Measurements from ENCODE around the gene ARHGAP18. TPM values are rescaled to one million over a fixed set of nuclear protein-coding genes. Genes with fewer than 3 reads are reported as not detected.

ARHGAP18 gene
- total and polyA plus RNA-seq, 5 experiments from 2014 or later, result 0.64 to 2.4 (median 1.4) TPM

GRCh38 chr6:129697788-129698187, 12.2 kb downstream of the ARHGAP18 start:
- ATAC-seq, result no peak
- no peak overlapping the region for H3K4me3 Mint-ChIP-seq
- H3K36me3 Mint-ChIP-seq, result no peaks in the 10 kb centered on the region
- no peaks in the 10 kb centered on the region for H3K27me3 Mint-ChIP-seq
- H3K27ac Mint-ChIP-seq, result no peak overlapping the region
- H3K4me1 Mint-ChIP-seq, result peaks cover 0 to 22% (median 9%) of the 10 kb centered on the region in 4 donors
- H3K9me3 Mint-ChIP-seq, result no peaks in the 10 kb centered on the region
- no peak for DNase-seq
- POLR2A ChIA-PET, result no interaction called here

DNA sequence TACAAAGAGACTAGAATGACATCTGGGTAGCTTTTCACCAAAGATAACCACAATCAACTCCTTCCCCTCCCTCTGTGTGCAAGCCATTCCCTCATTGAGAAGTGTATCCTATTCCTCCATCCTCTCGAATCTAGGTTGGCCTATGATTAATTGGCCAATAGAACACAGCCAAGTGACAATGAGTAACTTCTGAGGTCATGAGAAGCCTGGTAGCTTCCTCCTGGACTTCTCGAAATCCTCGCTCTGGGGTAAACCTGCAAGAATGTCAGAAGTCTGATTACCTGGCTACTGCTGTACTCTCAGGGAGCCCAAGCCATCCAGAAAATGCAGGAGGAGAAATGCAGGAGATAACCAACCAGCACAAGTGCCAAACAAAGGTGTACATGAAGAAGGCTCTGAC, 13.1 kb downstream of the ARHGAP18 start:
- H3K9me3 Mint-ChIP-seq, result no peaks in the 10 kb centered on the region
- POLR2A ChIA-PET, result no interaction called here
- no peak overlapping the region for H3K27ac Mint-ChIP-seq
- DNase-seq (no peak), ATAC-seq (no peak)
- no peak overlapping the region for H3K4me3 Mint-ChIP-seq
- H3K36me3 Mint-ChIP-seq, result no peaks in the 10 kb centered on the region
- H3K4me1 Mint-ChIP-seq, result peaks cover 0 to 19% (median 9%) of the 10 kb centered on the region in 4 donors
- no peaks in the 10 kb centered on the region for H3K27me3 Mint-ChIP-seq

- POLR2A ChIA-PET, result no interaction called here
- Mint-ChIP-seq H3K4me1 (peaks cover 0 to 18% (median 9%) of the 10 kb centered on the region in 4 donors), H3K27ac (peak overlapping the region in 3 of 10 donors; percentile 20 to 68 (median 60)), H3K4me3 (no peak overlapping the region), H3K9me3 (no peaks in the 10 kb centered on the region), H3K27me3 (no peaks in the 10 kb centered on the region), H3K36me3 (no peaks in the 10 kb centered on the region)
- ATAC-seq (no peak), DNase-seq (no peak)
Measured at GRCh38 chr6:129696028-129696418, 14.0 kb downstream of the ARHGAP18 start.

DNA sequence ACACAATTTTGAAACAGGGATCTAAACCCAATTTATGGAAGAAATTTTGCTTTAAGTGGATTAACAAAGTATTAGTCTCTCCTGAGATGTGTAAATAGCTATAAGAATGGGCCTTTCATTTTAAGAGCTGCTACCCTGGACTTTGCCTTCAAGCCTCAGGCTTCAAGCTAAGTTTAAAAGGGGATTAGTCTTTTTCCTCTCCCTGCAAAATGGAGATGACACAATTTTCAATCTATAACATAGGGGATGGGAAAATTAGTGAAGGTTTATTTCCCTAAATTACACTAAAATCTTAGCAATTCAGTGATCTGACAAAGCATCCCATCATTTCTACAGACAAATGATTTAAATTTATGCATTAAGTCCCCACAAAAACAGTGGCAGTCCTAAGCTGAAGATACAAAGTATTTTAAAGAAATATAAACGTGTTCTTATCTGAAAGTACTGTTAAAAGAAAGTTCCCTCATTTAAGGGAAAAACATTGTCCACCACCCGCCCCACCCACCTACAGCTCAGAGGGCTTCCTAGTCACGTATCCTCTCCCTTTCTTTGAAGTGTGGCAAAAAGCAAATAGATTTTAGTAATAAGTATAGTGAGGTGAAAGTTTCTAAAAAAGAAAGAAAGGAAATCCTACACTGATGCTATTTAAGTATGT, 14.5 kb downstream of the ARHGAP18 start:
- Mint-ChIP-seq H3K27me3 (no peaks in the 10 kb centered on the region), H3K9me3 (no peaks in the 10 kb centered on the region), H3K36me3 (no peaks in the 10 kb centered on the region), H3K27ac (peak overlapping the region in 3 of 10 donors; percentile 20 to 68 (median 60)), H3K4me3 (no peak overlapping the region), H3K4me1 (peaks cover 0 to 17% (median 9%) of the 10 kb centered on the region in 4 donors)
- ATAC-seq (no peak), DNase-seq (no peak)
- POLR2A ChIA-PET, result interaction anchor here (0.6 kb wide), 1 partner anchor 8 kb away, joined by 3 read pairs; no protein-coding TSS in a partner anchor

GRCh38 chr6:129694036-129694435, 15.9 kb downstream of the ARHGAP18 start:
- Mint-ChIP-seq H3K4me1 (peaks cover 0 to 16% (median 9%) of the 10 kb centered on the region in 4 donors), H3K4me3 (no peak overlapping the region), H3K9me3 (no peaks in the 10 kb centered on the region), H3K36me3 (no peaks in the 10 kb centered on the region), H3K27me3 (no peaks in the 10 kb centered on the region), H3K27ac (no peak overlapping the region)
- POLR2A ChIA-PET, result no interaction called here
- no peak for ATAC-seq
- no peak for DNase-seq

DNA sequence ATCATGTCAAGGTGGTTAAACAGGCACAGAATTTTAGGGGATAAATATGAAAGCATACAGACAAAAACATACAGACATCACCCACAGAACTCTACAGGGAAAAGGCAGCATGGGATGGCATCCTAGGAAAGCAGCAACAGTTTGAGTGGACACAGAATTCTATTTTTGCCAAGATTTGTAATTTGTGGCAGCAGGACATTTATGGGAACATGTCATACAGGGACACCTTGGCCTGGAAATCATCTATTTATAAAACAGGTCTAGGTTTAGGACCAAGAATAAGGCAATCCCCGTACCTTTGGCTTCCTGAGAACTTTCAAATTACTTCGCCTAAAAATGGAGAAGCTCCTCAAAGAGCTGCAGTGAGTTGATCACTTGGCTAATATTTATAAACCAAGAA, 17.5 kb downstream of the ARHGAP18 start:
- POLR2A ChIA-PET, result no interaction called here
- peaks cover 7 to 24% (median 17%) of the 10 kb centered on the region in 4 donors for H3K4me1 Mint-ChIP-seq
- no peak overlapping the region for H3K4me3 Mint-ChIP-seq

GRCh38 chr6:129691709-129692108, 18.3 kb downstream of the ARHGAP18 start:
- H3K4me1 Mint-ChIP-seq, result peaks cover 13 to 31% (median 24%) of the 10 kb centered on the region in 4 donors
- H3K27ac Mint-ChIP-seq, result peak overlapping the region in 1 of 10 donors; percentile 20
- ATAC-seq (no peak), DNase-seq (no peak)
- H3K9me3 Mint-ChIP-seq, result no peaks in the 10 kb centered on the region
- no peaks in the 10 kb centered on the region for H3K27me3 Mint-ChIP-seq
- no peak overlapping the region for H3K4me3 Mint-ChIP-seq
- no peaks in the 10 kb centered on the region for H3K36me3 Mint-ChIP-seq
- POLR2A ChIA-PET, result no interaction called here

More for the DNA sequence above, 17.5 kb downstream of the ARHGAP18 start:
- ATAC-seq (no peak), DNase-seq (no peak)
- no peaks in the 10 kb centered on the region for H3K27me3 Mint-ChIP-seq
- H3K36me3 Mint-ChIP-seq, result no peaks in the 10 kb centered on the region
- no peaks in the 10 kb centered on the region for H3K9me3 Mint-ChIP-seq
- no peak overlapping the region for H3K27ac Mint-ChIP-seq

DNA sequence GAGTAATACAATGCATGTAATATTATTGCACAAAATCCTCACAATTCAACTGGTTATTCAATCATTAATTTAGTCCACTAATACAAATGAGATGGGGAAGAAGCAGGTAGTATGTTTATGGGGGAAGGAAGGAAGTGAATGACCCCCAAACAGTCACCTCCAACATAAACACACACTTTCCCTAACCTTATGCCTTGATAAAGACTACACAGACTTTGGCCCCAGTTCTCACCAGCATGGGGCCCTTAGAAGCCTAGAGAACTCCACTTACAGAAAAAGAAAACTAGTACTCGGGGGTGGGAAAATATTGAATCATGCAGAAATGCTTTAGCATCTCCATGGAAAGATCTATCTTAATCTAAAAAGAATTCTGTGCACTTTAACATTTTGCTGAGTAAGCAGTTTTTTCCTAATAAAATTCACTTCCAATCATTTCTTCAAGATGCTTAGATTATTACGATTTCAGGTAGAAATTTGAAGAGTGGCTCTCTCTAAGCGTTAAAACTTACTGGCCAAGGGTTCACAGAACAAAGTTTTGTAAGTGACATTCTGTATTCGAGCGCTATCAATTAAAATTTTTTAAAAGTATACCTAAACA, 18.8 kb downstream of the ARHGAP18 start:
- H3K4me1 Mint-ChIP-seq, result peaks cover 16 to 35% (median 27%) of the 10 kb centered on the region in 4 donors
- H3K27ac Mint-ChIP-seq, result no peak overlapping the region
- H3K36me3 Mint-ChIP-seq, result no peaks in the 10 kb centered on the region
- ATAC-seq (no peak), DNase-seq (no peak)
- H3K9me3 Mint-ChIP-seq, result no peaks in the 10 kb centered on the region
- POLR2A ChIA-PET, result no interaction called here
- no peaks in the 10 kb centered on the region for H3K27me3 Mint-ChIP-seq
- H3K4me3 Mint-ChIP-seq, result no peak overlapping the region

DNA sequence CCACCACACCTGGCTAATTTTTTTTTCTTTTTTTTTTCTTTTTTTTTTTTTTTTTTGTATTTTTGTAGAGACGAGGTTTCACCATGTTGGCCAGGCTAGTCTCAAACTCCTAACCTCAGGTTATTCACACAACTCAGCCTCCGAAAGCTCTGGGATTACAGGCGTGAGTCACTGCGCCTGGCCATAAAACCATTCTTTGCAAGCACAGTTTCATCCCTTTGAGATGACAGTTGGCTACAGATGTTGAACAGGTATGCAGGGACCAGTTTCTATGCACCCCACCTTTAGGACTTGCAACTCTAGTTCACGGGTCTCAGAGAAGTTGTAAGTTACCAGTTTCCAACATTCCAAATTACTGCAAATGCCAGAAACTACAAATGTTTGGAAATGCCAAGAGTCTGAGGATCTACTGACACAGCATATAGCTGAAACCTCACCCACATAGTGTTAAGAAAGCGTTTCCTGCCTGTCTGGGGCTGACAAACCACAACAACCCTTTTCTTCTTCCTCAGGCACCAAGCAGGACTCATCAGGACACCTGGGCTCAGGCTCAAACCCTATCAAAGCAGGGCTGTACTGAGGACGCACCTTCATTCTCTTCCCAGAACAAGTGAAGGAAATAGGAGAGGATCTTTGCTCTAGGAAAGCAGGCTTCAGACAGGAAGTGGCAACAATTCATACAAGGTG, 22.9 kb downstream of the ARHGAP18 start:
- H3K27ac Mint-ChIP-seq, result peak overlapping the region in 4 of 10 donors; percentile 0 to 43 (median 28)
- no peaks in the 10 kb centered on the region for H3K27me3 Mint-ChIP-seq
- no peaks in the 10 kb centered on the region for H3K36me3 Mint-ChIP-seq
- peak overlapping the region in 8 of 10 donors; percentile 3 to 78 (median 45) for H3K4me3 Mint-ChIP-seq
- ATAC-seq, result peak; percentile 78 to 87
- DNase-seq, result peak in 5 of 10 donors; percentile 18 to 48 (median 43)
- POLR2A ChIA-PET, result interaction anchor here (1.0 to 1.4 kb wide), 3 partner anchors 8 to 62 kb away, joined by 3 read pairs; no protein-coding TSS in a partner anchor
- H3K4me1 Mint-ChIP-seq, result peaks cover 29 to 55% (median 41%) of the 10 kb centered on the region in 4 donors
- no peaks in the 10 kb centered on the region for H3K9me3 Mint-ChIP-seq

GRCh38 chr6:129685662-129686031, 24.3 kb downstream of the ARHGAP18 start:
- no peak for ATAC-seq
- POLR2A ChIA-PET, result interaction anchor here (1.4 kb wide), 1 partner anchor 28 kb away, joined by 3 read pairs; no protein-coding TSS in a partner anchor
- no peak for DNase-seq
- H3K4me1 Mint-ChIP-seq, result peaks cover 29 to 53% (median 42%) of the 10 kb centered on the region in 4 donors
- peak overlapping the region in 1 of 10 donors; percentile 42 for H3K27ac Mint-ChIP-seq
- peak overlapping the region in 1 of 10 donors; percentile 9 for H3K4me3 Mint-ChIP-seq
- no peaks in the 10 kb centered on the region for H3K27me3 Mint-ChIP-seq
- no peaks in the 10 kb centered on the region for H3K9me3 Mint-ChIP-seq
- no peaks in the 10 kb centered on the region for H3K36me3 Mint-ChIP-seq

GRCh38 chr6:129684903-129685661, 24.9 kb downstream of the ARHGAP18 start:
- no peaks in the 10 kb centered on the region for H3K27me3 Mint-ChIP-seq
- no peak overlapping the region for H3K27ac Mint-ChIP-seq
- POLR2A ChIA-PET, result interaction anchor here (1.4 kb wide), 1 partner anchor 29 kb away, joined by 3 read pairs; no protein-coding TSS in a partner anchor
- no peaks in the 10 kb centered on the region for H3K36me3 Mint-ChIP-seq
- H3K4me3 Mint-ChIP-seq, result peak overlapping the region in 1 of 10 donors; percentile 9
- DNase-seq (no peak), ATAC-seq (no peak)
- no peaks in the 10 kb centered on the region for H3K9me3 Mint-ChIP-seq
- peaks cover 29 to 53% (median 42%) of the 10 kb centered on the region in 4 donors for H3K4me1 Mint-ChIP-seq

DNA sequence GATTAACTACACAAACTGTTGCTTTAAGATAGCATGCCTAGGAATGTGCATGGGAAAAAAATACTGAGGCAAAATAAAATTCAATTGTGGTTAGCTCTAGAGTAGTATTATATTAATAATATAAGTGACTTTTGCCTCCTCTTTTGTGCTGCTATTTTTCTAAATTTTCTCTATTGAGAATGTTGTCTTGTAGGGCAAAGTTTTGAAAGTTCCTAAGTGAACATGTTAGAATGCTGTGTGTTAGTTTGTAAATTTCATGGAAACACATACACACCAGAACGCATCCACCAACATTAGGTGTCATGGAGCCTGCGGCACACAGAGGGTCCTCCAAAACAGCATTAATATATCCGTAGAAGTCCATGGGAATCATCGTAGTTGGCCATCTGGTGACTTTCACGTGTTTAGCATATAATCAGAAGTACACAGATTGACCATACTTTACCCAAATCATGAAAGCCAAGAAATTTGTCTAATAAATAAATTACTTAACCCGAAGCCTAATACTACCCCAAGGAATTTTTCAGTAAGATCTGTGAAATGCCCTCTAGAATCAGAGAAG, 25.6 kb downstream of the ARHGAP18 start:
- POLR2A ChIA-PET, result interaction anchor here (1.1 kb wide), 1 partner anchor 9 kb away, joined by 5 read pairs; no protein-coding TSS in a partner anchor
- peak overlapping the region in 4 of 10 donors; percentile 27 to 79 (median 72) for H3K27ac Mint-ChIP-seq
- peak overlapping the region in 7 of 10 donors; percentile 26 to 60 (median 39) for H3K4me3 Mint-ChIP-seq
- DNase-seq (no peak), ATAC-seq (no peak)
- no peaks in the 10 kb centered on the region for H3K27me3 Mint-ChIP-seq
- no peaks in the 10 kb centered on the region for H3K9me3 Mint-ChIP-seq
- peaks cover 29 to 53% (median 42%) of the 10 kb centered on the region in 4 donors for H3K4me1 Mint-ChIP-seq
- H3K36me3 Mint-ChIP-seq, result no peaks in the 10 kb centered on the region
